RPMI7951 (cell line): ENCODE results near the gene SMARCD3. TPM values are rescaled to one million over a fixed set of nuclear protein-coding genes. Genes with fewer than 3 reads are reported as not detected.

Experiments used
- DNase-seq: peaks from one replicate; pipeline ENCODE4 v3.0.0-alpha.2; 2012; ENCODE audit warnings: low read depth
- total RNA-seq: library from RNA; depleted of rRNA; stranded (reverse); fragments of >200 nt; shearing (Covaris generic); gene quantifications from 2 replicates; pipeline ENCODE4 v1.2.3, GENCODE V29; 2014

Gene SMARCD3
- total RNA-seq, 1 experiment from 2014 or later: 12.6 TPM

DNA sequence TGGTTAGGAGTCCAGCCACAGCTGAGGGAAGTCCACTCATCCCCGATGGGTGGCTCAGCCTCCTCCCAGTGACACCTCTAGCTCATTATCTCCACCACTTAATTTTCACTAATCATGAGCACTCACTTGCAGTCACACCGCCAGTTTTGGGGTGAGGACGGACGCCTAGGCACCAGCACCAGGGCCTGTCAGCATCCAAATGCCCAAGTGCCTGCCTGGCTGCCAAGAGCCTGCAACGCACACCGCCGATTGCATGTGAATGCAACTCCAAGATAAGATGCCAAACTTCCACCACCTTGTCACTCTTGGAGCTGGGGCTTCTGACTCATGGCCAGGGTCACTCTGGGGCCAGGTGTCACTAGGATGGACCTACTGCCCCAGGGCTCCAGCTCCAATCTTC, 24.4 kb upstream of the SMARCD3 start:
- DNase-seq: no peak

DNA sequence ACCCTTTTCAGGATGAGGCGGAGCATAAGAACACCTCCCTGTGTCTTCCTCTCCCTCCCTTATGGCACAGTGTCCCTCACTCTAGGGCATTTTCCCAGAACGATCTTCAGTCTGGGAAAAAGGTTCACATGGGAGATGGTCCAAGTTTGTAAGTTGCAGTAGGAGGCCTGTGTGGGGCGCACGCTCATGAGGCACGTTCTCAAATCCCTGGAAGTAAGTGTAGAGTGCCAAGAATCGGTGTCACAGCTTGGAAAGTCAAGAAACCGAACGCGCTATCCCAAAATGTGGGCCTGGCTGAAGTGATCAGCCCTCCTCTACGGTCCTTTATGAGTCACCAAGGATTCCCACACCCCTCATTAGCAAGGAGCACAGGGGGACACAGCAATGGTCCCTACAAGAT, 23.9 kb upstream of the SMARCD3 start:
- DNase-seq: no peak

DNA sequence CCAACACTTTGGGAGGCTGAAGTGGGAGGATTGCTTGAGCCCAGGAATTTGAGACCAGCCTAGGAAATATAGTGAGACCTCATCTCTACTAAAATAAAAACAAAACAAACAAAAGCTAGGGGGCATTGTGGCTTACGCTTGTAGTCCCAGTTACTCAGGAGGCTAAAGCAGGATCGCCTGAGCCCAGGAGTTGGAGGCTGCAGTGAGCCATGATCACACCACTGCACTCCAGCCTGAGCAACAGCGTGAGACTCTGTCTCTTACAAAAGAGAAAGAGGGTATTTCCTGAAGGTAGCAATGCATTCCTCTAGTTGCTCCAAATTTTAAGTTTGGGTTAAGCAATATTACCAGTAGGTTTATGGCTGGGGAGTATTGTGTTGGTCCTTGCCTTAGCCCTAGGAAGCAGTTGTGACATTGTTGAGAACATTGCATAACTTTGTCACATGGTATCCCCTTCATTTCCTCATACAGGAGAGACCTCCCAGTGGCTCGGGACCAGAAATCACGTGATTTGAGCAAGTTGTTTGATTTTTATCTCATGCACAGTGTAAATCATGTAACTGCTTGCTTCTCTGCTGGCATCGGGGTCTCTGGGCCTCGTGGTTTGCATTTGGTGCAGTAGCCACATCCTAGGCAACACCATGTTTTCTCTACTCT, 23.3 kb upstream of the SMARCD3 start:
- no peak for DNase-seq

- DNase-seq: no peak
Observed at GRCh38 chr7:151269511-151269910, 21.0 kb upstream of the SMARCD3 start.

- no peak for DNase-seq
Observed at GRCh38 chr7:151265351-151265931, 16.9 kb upstream of the SMARCD3 start.

DNA sequence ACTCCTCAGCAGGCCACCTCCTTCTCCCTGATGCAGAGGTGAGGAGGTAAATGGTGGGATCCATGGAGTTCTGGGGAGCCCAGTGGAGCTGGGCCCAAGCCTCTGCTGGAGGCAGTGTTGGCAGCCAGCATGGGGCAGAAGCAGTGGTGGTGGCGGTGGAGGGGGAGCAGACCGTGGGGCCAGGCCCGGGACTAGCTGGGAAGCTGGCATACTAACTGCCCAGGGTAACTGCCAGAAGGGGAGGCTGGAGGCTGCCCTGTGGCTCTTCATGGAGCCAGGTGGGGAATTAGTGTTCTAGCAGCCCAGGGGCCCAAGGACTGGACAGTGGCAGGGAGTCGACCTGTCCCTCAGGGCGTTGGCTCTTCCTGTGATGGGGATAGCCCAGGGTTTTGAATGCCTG, 16.1 kb upstream of the SMARCD3 start:
- DNase-seq: no peak

GRCh38 chr7:151261529-151261928, 13.0 kb upstream of the SMARCD3 start:
- DNase-seq: no peak

- no peak for DNase-seq
Observed at GRCh38 chr7:151260883-151261282, 12.4 kb upstream of the SMARCD3 start.

GRCh38 chr7:151260471-151260870, 12.0 kb upstream of the SMARCD3 start:
- no peak for DNase-seq

DNA sequence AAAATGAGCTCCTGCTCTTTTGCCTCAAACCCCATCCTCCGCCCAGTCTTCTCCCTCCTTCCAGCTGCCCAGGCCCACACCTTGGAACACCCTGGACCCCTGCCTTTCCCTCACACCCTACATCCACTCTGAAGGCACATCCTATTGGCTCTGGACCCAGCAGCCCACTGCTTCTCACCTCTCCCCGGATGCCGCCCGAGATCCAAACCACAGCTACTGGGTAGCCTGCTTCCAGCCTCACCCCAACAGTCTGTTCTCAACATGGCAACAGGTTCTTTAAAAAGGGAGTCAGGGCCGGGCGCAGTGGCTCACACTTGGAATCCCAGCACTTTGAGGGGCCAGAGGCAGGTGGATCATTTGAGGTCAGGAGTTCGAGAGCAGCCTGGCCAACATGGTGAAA, 9.5 kb upstream of the SMARCD3 start:
- DNase-seq: no peak

DNA sequence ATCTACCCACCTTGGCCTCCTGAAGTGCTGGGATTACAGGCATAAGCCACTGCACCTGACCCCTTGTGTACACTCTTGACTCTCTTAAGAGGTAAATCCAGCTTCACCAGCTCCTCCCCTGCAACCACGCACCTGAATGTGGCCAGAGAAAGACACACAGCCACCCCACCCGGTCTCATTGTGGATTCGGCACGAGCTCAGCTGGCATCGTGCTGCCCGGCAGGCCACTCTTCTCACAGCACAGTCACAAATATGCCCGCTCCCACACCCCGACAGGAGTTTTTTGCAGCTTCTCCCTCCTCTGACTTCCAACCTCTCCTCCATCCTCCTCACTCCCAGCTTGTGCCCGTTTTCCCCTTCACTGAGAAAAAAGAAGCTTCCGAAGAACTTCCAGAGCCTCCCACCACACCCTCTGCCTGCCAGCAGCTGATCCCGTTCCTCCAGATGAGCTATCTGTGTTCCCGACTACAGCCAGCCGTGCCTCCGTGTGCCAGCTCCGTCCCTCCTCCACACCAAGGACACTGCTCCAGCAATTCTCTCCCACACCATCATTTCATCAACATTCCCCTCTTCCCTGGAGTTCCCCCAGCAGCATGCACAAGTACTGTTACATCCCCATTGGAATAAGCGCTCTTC, 8.0 kb upstream of the SMARCD3 start:
- no peak for DNase-seq

GRCh38 chr7:151255390-151255789, 6.9 kb upstream of the SMARCD3 start:
- no peak for DNase-seq

GRCh38 chr7:151254851-151255250, 6.4 kb upstream of the SMARCD3 start:
- DNase-seq: no peak

- no peak for DNase-seq
Observed at GRCh38 chr7:151254316-151254715, 5.8 kb upstream of the SMARCD3 start.

GRCh38 chr7:151252961-151253711, 4.6 kb upstream of the SMARCD3 start:
- DNase-seq: no peak

- DNase-seq: no peak
Observed at GRCh38 chr7:151252561-151252835, 4.0 kb upstream of the SMARCD3 start.

DNA sequence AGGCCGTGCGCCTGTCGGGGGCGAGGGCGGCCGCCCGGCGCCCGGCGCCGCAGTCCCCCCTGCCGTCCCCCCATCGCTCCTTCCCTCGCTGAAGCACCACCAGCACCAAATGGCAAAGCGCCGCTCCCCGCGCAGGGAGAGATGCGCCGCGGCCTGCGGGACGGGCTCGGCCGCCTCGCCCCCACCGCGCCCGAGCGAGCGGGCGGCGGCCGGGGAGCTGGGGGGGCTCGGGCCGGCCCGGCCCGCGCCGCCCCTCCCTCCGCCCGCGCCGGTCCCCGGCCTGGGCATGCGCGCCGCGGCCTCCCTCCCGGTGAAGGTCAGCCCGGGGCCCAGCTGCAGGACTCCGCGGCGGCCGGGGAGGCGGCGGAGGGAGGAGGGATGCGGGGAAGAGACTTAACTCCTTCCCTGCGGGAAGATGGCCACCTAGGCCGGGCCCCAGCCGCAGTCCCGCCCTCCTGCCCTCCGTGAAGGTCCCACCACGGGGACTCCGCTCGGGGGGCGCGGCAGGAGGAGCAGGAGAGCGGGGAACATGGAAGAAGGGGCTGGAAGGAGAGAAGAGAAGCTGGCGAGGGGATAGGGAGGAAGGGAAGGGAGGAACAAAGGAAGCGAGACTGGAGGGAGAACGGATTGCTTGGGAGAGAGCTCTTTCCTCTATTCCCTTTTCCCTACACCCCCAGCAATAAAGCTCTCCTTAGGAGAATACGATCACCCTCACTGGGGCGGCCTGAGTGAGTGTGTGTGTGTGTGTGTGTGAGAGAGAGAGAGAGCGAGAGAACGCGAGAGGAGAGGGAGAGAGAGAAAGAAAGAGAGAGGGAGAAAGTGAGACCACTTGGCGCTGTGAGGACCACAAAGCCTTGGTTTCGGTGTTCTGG, 3.4 kb upstream of the SMARCD3 start:
- DNase-seq: peak; percentile 70

DNA sequence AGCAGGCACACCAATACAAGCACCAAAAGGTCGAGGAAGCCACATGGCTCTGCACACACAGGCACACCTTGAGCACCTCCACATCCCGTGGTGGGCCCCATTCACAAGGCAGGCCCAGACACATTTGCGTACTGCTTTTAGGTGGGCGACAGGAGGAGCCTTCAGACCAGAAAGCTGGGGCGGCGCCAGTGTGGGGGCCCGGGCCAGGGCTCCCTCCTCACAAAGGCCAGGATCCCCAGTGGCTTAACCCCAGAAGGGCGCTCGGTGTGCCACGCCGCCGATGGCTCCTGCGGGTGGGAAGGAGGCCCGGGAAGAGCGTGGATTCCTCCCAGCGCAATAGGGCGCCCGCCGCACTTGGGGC, 2.8 kb upstream of the SMARCD3 start:
- DNase-seq: no peak

DNA sequence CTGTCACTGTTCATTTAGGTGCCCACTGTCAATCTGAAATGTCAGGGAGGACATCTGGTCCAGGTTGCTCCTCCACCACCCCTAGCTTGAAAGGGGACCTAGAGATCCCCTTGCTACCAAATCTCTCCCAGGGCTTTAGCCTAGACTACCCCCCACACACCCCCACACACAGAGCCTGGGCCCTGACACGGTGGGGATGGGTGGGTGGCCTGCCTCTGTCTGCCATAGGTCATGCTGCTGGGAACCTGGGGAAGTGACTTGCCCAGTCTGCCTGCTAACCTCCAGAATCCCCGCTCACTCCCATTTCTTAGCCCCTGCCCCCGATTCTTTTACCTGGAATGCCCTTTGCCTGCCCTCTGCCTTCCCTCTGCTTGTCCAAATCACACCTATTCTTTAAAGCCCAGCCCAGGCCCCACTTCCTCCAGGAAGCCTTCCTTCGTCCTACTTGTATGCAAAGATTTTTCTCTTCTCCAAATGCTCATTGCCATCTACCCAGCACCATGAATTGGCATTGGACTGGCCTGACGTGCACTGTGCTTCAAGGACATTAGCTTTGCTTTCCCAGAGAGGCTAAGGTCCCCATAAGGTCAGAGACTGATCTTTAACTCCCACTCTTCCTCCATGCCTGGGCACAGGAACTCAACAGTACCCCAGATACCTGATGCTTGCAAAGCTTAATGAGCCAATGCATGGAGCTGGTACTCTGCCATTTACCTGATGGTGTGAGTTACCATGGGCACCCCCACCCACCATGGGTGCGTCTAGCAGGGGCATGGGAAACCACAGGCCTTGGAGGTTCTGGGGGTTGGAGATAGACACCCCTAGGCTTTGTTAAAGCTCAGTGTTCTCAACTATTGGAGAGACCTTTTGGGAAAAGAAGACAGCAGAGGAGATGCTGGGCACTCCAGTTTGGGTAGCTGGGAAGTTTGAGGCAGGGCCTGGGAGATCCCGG, 2.0 kb upstream of the SMARCD3 start:
- DNase-seq: no peak

GRCh38 chr7:151249732-151250072, 1.2 kb upstream of the SMARCD3 start:
- DNase-seq: peak; percentile 66
